ENCODE data around the gene POLN.

The POLN gene

DNA sequence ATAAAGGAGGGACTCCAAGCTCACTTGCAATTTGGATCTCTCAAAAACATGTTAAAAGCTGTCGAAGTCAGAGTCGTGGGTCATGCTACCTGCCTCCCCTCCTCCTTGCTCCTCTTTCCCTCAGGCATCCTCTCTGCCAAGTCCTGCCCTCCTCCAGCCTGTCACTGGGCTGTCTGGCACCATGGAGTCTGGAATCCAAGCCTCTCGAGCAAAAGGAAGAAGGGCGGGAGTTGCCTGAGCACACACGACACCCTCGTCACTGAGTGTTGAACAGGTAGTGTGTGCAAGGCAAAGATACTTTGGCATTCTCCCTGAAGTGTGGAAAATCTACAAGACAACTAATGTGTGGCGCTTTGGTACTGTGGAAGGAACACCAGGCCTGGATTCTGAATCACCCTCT lies 62.2 kb downstream of the POLN start:
- no peak for ATAC-seq
- TF ChIP-seq ZFP3 (CRISPR knock-in tag; IDR thresholded peaks at IDR 0.05) (no peak), ESRRG (CRISPR knock-in tag; IDR thresholded peaks at IDR 0.05) (no peak), ZC3H10 (CRISPR knock-in tag; IDR thresholded peaks at IDR 0.05) (no peak), ZNF8 (CRISPR knock-in tag; IDR thresholded peaks at IDR 0.05) (no peak), RARB (CRISPR knock-in tag; IDR thresholded peaks at IDR 0.05) (no peak), TSHZ2 (CRISPR knock-in tag; IDR thresholded peaks at IDR 0.05) (no peak), PATZ1 (CRISPR knock-in tag; IDR thresholded peaks at IDR 0.05; ENCODE audit: borderline replicate concordance) (no peak), GLIS3 (CRISPR knock-in tag; IDR thresholded peaks at IDR 0.05) (no peak)
- TF ChIP-seq, protein P1, sequence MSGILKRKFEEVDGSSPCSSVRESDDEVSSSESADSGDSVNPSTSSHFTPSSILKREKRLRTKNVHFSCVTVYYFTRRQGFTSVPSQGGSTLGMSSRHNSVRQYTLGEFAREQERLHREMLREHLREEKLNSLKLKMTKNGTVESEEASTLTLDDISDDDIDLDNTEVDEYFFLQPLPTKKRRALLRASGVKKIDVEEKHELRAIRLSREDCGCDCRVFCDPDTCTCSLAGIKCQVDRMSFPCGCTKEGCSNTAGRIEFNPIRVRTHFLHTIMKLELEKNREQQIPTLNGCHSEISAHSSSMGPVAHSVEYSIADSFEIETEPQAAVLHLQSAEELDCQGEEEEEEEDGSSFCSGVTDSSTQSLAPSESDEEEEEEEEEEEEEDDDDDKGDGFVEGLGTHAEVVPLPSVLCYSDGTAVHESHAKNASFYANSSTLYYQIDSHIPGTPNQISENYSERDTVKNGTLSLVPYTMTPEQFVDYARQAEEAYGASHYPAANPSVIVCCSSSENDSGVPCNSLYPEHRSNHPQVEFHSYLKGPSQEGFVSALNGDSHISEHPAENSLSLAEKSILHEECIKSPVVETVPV (CRISPR knock-in tag; IDR thresholded peaks at IDR 0.05) = no peak

DNA sequence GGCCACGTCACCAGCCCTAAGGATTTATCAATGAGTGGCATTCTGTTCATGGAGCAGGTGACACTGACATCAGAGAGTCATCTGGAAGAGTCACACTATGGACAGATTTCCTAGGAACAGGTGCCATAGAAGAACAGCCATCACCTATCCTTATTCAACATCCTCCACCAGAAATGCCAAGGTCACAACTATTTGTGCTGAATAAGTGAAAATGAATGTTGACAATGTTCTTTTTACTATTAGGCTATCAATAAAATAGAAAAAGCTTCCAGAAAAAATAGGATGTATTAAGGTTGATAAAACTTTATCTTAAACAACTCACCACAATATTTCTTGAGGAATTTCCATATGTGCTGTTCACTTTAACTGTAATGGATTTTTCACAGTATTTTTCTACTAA lies 62.9 kb downstream of the POLN start:
- TF ChIP-seq ZNF70 (CRISPR knock-in tag; IDR thresholded peaks at IDR 0.05) = no peak
- no peak for TF ChIP-seq CSDC2 (CRISPR knock-in tag; IDR thresholded peaks at IDR 0.05)
- no peak for TF ChIP-seq POU6F1 (CRISPR knock-in tag; IDR thresholded peaks at IDR 0.05; ENCODE audit: borderline replicate concordance, low read depth)
- no peak for TF ChIP-seq TSHZ2 (CRISPR knock-in tag; IDR thresholded peaks at IDR 0.05)
- no peak for TF ChIP-seq SNAI2 (CRISPR knock-in tag; IDR thresholded peaks at IDR 0.05)
- no peak for TF ChIP-seq ZNF565 (CRISPR knock-in tag; conservative IDR thresholded peaks at IDR 0.05; ENCODE audit: low read depth)
- TF ChIP-seq ISL1 (CRISPR knock-in tag; IDR thresholded peaks at IDR 0.05) = no peak
- TF ChIP-seq ESRRG (CRISPR knock-in tag; IDR thresholded peaks at IDR 0.05) = no peak
- no peak for TF ChIP-seq ZC3H10 (CRISPR knock-in tag; IDR thresholded peaks at IDR 0.05)
- no peak for TF ChIP-seq GLIS3 (CRISPR knock-in tag; IDR thresholded peaks at IDR 0.05)
- TF ChIP-seq ZFP30 (CRISPR knock-in tag; IDR thresholded peaks at IDR 0.05) = no peak
- TF ChIP-seq PPARA (CRISPR knock-in tag; IDR thresholded peaks at IDR 0.05; ENCODE audit: borderline replicate concordance) = no peak
- TF ChIP-seq ZFP3 (CRISPR knock-in tag; IDR thresholded peaks at IDR 0.05) = no peak
- TF ChIP-seq CREB5 (CRISPR knock-in tag; IDR thresholded peaks at IDR 0.05; ENCODE audit: low read depth) = no peak
- TF ChIP-seq ARNTL (CRISPR knock-in tag; IDR thresholded peaks at IDR 0.05; ENCODE audit: borderline replicate concordance, low read depth) = no peak
- no peak for TF ChIP-seq RARB (CRISPR knock-in tag; IDR thresholded peaks at IDR 0.05)
- TF ChIP-seq ZNF8 (CRISPR knock-in tag; IDR thresholded peaks at IDR 0.05) = no peak
- no peak for TF ChIP-seq PATZ1 (CRISPR knock-in tag; IDR thresholded peaks at IDR 0.05; ENCODE audit: borderline replicate concordance)
- no peak for TF ChIP-seq TOX (CRISPR knock-in tag; IDR thresholded peaks at IDR 0.05; ENCODE audit: borderline replicate concordance)
- ATAC-seq = no peak

Data from SK-N-SH treated with all-trans-retinoic acid at 6 μM for 48 hours (cell line).